ENCODE measurements around the gene TMEM126A. TPM values are rescaled to one million over a fixed set of nuclear protein-coding genes. Genes with fewer than 3 reads are reported as not detected.

TMEM126A gene
- total and polyA plus RNA-seq, 2 of the 13 experiments (the other 11 are each of a cell fraction or from before 2014, with no cell fraction given), result 59.5 to 66.9 TPM

DNA sequence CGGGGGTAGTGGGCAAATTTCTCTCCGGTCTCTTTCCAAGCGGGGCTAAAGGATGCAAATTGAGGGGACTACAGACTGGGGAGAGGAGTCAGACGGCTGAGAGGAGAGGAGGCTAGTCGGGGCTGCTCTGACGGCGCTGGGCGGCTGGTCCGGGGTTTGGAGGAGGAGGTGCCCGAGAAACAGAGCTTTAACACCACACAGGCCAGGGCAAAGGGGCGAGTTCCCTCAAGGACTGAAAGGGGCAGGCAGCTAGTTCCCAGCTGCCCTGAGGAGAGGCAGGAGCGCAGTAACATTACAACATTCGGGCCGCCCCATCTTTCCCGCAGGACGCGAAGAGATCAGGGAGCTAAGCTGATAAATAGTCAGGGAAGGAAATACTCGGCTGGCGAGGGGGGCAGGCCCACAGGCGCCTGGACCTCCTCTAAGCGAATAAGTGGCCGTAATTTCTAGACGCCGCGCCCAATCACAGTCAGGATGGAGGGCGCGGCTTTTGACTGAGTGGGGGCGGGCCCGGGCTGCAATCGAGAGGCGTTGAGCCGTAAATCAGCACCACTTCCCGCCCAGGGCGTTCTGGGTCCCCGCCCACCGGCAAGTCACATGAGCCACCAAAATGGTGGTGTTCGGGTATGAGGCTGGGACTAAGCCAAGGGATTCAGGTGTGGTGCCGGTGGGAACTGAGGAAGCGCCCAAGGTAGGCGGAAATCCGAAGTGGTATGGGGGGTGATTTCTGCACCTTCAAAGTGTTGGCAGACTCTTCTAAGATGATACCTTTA is 19.6 kb upstream of the TMEM126A start, which contains the start of gene TMEM126B (continued):
- TF ChIP-seq, protein P1, sequence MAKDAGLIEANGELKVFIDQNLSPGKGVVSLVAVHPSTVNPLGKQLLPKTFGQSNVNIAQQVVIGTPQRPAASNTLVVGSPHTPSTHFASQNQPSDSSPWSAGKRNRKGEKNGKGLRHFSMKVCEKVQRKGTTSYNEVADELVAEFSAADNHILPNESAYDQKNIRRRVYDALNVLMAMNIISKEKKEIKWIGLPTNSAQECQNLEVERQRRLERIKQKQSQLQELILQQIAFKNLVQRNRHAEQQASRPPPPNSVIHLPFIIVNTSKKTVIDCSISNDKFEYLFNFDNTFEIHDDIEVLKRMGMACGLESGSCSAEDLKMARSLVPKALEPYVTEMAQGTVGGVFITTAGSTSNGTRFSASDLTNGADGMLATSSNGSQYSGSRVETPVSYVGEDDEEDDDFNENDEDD (CRISPR knock-in tag; IDR thresholded peaks at IDR 0.05; ENCODE audit: borderline replicate concordance), result peak; percentile 91
- TF ChIP-seq DR1 (CRISPR knock-in tag; IDR thresholded peaks at IDR 0.05), result peak; percentile 72
- peak; percentile 46; the same call in 1 of the 2 replicates for TF ChIP-seq FOXC1 (CRISPR knock-in tag; IDR thresholded peaks at IDR 0.05; ENCODE audit: borderline replicate concordance)
- TF ChIP-seq ELF4 (CRISPR knock-in tag; IDR thresholded peaks at IDR 0.05; ENCODE audit: borderline replicate concordance), result no peak
- no peak for TF ChIP-seq SP1 (IDR thresholded peaks at IDR 0.05)
- TF ChIP-seq SP1 (CRISPR knock-in tag; IDR thresholded peaks at IDR 0.05), result peak; percentile 93
- TF ChIP-seq, protein P2, sequence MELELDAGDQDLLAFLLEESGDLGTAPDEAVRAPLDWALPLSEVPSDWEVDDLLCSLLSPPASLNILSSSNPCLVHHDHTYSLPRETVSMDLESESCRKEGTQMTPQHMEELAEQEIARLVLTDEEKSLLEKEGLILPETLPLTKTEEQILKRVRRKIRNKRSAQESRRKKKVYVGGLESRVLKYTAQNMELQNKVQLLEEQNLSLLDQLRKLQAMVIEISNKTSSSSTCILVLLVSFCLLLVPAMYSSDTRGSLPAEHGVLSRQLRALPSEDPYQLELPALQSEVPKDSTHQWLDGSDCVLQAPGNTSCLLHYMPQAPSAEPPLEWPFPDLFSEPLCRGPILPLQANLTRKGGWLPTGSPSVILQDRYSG (CRISPR knock-in tag; IDR thresholded peaks at IDR 0.05), result no peak
- peak; percentile 70; the same call in 1 of the 2 replicates for TF ChIP-seq ZNF878 (CRISPR knock-in tag; IDR thresholded peaks at IDR 0.05)
- peak; percentile 28; the same call in 1 of the 2 replicates for TF ChIP-seq NR2C2 (CRISPR knock-in tag; IDR thresholded peaks at IDR 0.05; ENCODE audit: borderline replicate concordance)
- peak; percentile 71; the same call in 1 of the 2 replicates for TF ChIP-seq ZNF543 (CRISPR knock-in tag; IDR thresholded peaks at IDR 0.05)
- TF ChIP-seq, protein P3, sequence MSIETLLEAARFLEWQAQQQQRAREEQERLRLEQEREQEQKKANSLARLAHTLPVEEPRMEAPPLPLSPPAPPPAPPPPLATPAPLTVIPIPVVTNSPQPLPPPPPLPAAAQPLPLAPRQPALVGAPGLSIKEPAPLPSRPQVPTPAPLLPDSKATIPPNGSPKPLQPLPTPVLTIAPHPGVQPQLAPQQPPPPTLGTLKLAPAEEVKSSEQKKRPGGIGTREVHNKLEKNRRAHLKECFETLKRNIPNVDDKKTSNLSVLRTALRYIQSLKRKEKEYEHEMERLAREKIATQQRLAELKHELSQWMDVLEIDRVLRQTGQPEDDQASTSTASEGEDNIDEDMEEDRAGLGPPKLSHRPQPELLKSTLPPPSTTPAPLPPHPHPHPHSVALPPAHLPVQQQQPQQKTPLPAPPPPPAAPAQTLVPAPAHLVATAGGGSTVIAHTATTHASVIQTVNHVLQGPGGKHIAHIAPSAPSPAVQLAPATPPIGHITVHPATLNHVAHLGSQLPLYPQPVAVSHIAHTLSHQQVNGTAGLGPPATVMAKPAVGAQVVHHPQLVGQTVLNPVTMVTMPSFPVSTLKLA (IDR thresholded peaks at IDR 0.05), result peak; percentile 10; the same call in 1 of the 2 replicates
- peak; percentile 64; the same call in 1 of the 2 replicates for TF ChIP-seq RARG (CRISPR knock-in tag; IDR thresholded peaks at IDR 0.05; ENCODE audit: low read depth)
- TF ChIP-seq, protein P4, sequence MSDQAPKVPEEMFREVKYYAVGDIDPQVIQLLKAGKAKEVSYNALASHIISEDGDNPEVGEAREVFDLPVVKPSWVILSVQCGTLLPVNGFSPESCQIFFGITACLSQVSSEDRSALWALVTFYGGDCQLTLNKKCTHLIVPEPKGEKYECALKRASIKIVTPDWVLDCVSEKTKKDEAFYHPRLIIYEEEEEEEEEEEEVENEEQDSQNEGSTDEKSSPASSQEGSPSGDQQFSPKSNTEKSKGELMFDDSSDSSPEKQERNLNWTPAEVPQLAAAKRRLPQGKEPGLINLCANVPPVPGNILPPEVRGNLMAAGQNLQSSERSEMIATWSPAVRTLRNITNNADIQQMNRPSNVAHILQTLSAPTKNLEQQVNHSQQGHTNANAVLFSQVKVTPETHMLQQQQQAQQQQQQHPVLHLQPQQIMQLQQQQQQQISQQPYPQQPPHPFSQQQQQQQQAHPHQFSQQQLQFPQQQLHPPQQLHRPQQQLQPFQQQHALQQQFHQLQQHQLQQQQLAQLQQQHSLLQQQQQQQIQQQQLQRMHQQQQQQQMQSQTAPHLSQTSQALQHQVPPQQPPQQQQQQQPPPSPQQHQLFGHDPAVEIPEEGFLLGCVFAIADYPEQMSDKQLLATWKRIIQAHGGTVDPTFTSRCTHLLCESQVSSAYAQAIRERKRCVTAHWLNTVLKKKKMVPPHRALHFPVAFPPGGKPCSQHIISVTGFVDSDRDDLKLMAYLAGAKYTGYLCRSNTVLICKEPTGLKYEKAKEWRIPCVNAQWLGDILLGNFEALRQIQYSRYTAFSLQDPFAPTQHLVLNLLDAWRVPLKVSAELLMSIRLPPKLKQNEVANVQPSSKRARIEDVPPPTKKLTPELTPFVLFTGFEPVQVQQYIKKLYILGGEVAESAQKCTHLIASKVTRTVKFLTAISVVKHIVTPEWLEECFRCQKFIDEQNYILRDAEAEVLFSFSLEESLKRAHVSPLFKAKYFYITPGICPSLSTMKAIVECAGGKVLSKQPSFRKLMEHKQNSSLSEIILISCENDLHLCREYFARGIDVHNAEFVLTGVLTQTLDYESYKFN (CRISPR knock-in tag; conservative IDR thresholded peaks at IDR 0.05), result no peak; the same call in 1 of the 2 replicates
- no peak for TF ChIP-seq KDM3A (CRISPR knock-in tag; IDR thresholded peaks at IDR 0.05; ENCODE audit: low read depth)
- 0 out of 2 replicates have a peak, but pooled peaks have one; percentile 45 for TF ChIP-seq KLF12 (CRISPR knock-in tag; IDR thresholded peaks at IDR 0.05; ENCODE audit: borderline replicate concordance)
- TF ChIP-seq PAX8 (CRISPR knock-in tag; IDR thresholded peaks at IDR 0.05; ENCODE audit: borderline replicate concordance), result peak; percentile 59; the same call in 1 of the 2 replicates
- no peak for TF ChIP-seq SOX6 (IDR thresholded peaks at IDR 0.05)
- no peak; the same call in 1 of the 2 replicates for TF ChIP-seq SOX6 (CRISPR knock-in tag; IDR thresholded peaks at IDR 0.05)
- TF ChIP-seq, protein P5, sequence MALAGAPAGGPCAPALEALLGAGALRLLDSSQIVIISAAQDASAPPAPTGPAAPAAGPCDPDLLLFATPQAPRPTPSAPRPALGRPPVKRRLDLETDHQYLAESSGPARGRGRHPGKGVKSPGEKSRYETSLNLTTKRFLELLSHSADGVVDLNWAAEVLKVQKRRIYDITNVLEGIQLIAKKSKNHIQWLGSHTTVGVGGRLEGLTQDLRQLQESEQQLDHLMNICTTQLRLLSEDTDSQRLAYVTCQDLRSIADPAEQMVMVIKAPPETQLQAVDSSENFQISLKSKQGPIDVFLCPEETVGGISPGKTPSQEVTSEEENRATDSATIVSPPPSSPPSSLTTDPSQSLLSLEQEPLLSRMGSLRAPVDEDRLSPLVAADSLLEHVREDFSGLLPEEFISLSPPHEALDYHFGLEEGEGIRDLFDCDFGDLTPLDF (CRISPR knock-in tag; IDR thresholded peaks at IDR 0.05), result peak; percentile 94
- peak; percentile 67; the same call in 1 of the 2 replicates for TF ChIP-seq MTA1 (CRISPR knock-in tag; IDR thresholded peaks at IDR 0.05; ENCODE audit: borderline replicate concordance)

All from HepG2 (cell line).